Bone marrow (tissue), 2 donors: ENCODE measurements around the gene CTRB1.

ENCODE experiments used
- DNase-seq, 2 donors: peaks; one replicate each; lab custom pipeline; 2025; lab: John Stamatoyannopoulos, UW

The CTRB1 gene

GRCh38 chr16:75225678-75226515 is 7.1 kb downstream of the CTRB1 start:
- DNase-seq, result no peak

GRCh38 chr16:75226550-75227360 is 8.0 kb downstream of the CTRB1 start:
- DNase-seq, result no peak

GRCh38 chr16:75227361-75228142 is 8.8 kb downstream of the CTRB1 start:
- no peak for DNase-seq

GRCh38 chr16:75228143-75228976 is 9.6 kb downstream of the CTRB1 start:
- no peak for DNase-seq

- DNase-seq, result no peak
These were observed 10.6 kb downstream of the CTRB1 start for GRCh38 chr16:75229172-75230031.

- no peak for DNase-seq
These were observed 11.8 kb downstream of the CTRB1 start for GRCh38 chr16:75230471-75231110.

- DNase-seq, result no peak
These were observed 12.8 kb downstream of the CTRB1 start for GRCh38 chr16:75231570-75231969.

- no peak for DNase-seq
These were observed 14.8 kb downstream of the CTRB1 start for GRCh38 chr16:75233611-75233938.

GRCh38 chr16:75234856-75235696 is 16.3 kb downstream of the CTRB1 start:
- DNase-seq, result no peak

GRCh38 chr16:75235721-75236193 is 17.0 kb downstream of the CTRB1 start:
- DNase-seq, result no peak

GRCh38 chr16:75236232-75236631 is 17.4 kb downstream of the CTRB1 start:
- no peak for DNase-seq

GRCh38 chr16:75236736-75237397 is 18.1 kb downstream of the CTRB1 start:
- DNase-seq, result no peak

GRCh38 chr16:75237398-75238131 is 18.8 kb downstream of the CTRB1 start:
- no peak for DNase-seq

- DNase-seq, result no peak
These were observed 19.5 kb downstream of the CTRB1 start for GRCh38 chr16:75238132-75238852.

GRCh38 chr16:75238853-75239541 is 20.2 kb downstream of the CTRB1 start:
- DNase-seq, result no peak

GRCh38 chr16:75239542-75240122 is 20.8 kb downstream of the CTRB1 start:
- no peak for DNase-seq
